ENCODE measurements around the gene TNF. TPM values are rescaled to one million over a fixed set of nuclear protein-coding genes. Genes with fewer than 3 reads are reported as not detected.

Gene TNF
- total RNA-seq, 5 donors from 2014 or later (not counting 1 experiment from before 2014, with no cell fraction given) = 13.8 to 28.0 (median 25.0) TPM

- Histone ChIP-seq H3K9me3 (no peaks in the 10 kb centered on the region), H3K4me1 (ENCODE audit: control insufficient read depth in 1 of 2, extremely low read depth in 1 of 2, insufficient read depth in 2 of 2, low read length in 2 of 2) (peaks cover 0 to 4% of the 10 kb centered on the region in 2 experiments), H3K27ac (ENCODE audit: low read length) (no peak overlapping the region), H3K36me3 (ENCODE audit: control insufficient read depth in 2 of 2, extremely low read depth in 1 of 2, insufficient read depth in 1 of 2, low read length in 1 of 2) (peaks cover 12 to 60% of the 10 kb centered on the region in 2 donors), H3K4me3 (ENCODE audit: control insufficient read depth in 1 of 2, extremely low read depth in 1 of 2, low read length in 1 of 2) (no peak overlapping the region), H3K27me3 (replicated peaks in 1 of 2; ENCODE audit: control insufficient read depth in 2 of 2, extremely low read depth in 1 of 2, insufficient read depth in 2 of 2, low read length in 1 of 2) (no peaks in the 10 kb centered on the region)
- 90% methylated on average over 5 of the region's 6 CpGs for WGBS (ENCODE audit: insufficient coverage)
- Mint-ChIP-seq H3K4me1 (peaks cover 10 to 19% (median 11%) of the 10 kb centered on the region in 3 donors), H3K36me3 (peaks cover 46% of the 10 kb centered on the region), H3K9me3 (no peaks in the 10 kb centered on the region), H3K27ac (no peak overlapping the region), H3K27me3 (no peaks in the 10 kb centered on the region), H3K4me3 (no peak overlapping the region)
- DNase-seq (no peak), ATAC-seq (replicated peaks in 1 of 4) (no peak)
- POLR2A ChIA-PET = no interaction called here
- CTCF ChIA-PET = no interaction called here
Measured at GRCh38 chr6:31530659-31531058, 44.7 kb upstream of the TNF start.

DNA sequence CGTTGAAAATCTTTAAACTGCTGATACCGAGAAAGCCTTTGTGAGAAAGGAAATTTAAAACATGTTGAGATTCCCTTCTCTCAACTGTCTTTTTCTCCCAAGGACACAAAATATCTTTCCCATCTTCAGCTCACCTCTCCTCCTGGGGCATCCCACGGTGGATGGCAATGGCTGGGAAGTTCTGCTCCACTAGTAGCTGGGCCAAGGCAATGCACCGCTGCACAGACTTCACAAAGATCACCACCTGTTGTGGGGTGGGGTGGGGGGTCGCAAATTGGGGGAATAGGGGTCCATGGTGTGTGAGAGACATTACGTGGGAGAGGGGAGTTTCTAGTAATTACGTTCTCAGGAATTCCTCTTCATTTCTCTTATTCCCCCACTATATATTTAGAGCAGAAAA lies 44.2 kb upstream of the TNF start:
- H3K4me1 Mint-ChIP-seq = peaks cover 13 to 21% (median 16%) of the 10 kb centered on the region in 3 donors
- Histone ChIP-seq H3K9me3 (no peaks in the 10 kb centered on the region), H3K4me1 (ENCODE audit: control insufficient read depth in 1 of 2, extremely low read depth in 1 of 2, insufficient read depth in 2 of 2, low read length in 2 of 2) (peaks cover 0 to 4% of the 10 kb centered on the region in 2 experiments), H3K4me3 (ENCODE audit: control insufficient read depth in 1 of 2, extremely low read depth in 1 of 2, low read length in 1 of 2) (no peak overlapping the region), H3K27ac (ENCODE audit: low read length) (no peak overlapping the region), H3K27me3 (replicated peaks in 1 of 2; ENCODE audit: control insufficient read depth in 2 of 2, extremely low read depth in 1 of 2, insufficient read depth in 2 of 2, low read length in 1 of 2) (no peaks in the 10 kb centered on the region), H3K36me3 (ENCODE audit: control insufficient read depth in 2 of 2, extremely low read depth in 1 of 2, insufficient read depth in 1 of 2, low read length in 1 of 2) (peaks cover 12 to 65% of the 10 kb centered on the region in 2 donors)
- ATAC-seq (replicated peaks in 1 of 4) (no peak), DNase-seq (no peak)
- H3K27me3 Mint-ChIP-seq = no peaks in the 10 kb centered on the region
- no peak overlapping the region for H3K27ac Mint-ChIP-seq
- CTCF ChIA-PET = interaction anchor here in 1 of 2 donors (0.8 kb wide), 1 partner anchor 67 kb away, joined by 3 read pairs; no protein-coding TSS in a partner anchor
- H3K9me3 Mint-ChIP-seq = no peaks in the 10 kb centered on the region
- POLR2A ChIA-PET = interaction anchor here in 1 of 2 donors (0.9 kb wide), 1 partner anchor 10 kb away, joined by 3 read pairs; the partner anchor contains the start of gene DDX39B
- no peak overlapping the region for H3K4me3 Mint-ChIP-seq
- peaks cover 51% of the 10 kb centered on the region for H3K36me3 Mint-ChIP-seq
- no CpG with 5 or more reads among the region's 7 CpGs for WGBS (ENCODE audit: insufficient coverage)

GRCh38 chr6:31531771-31532643 lies 43.4 kb upstream of the TNF start:
- 91% methylated on average over 4 of the region's 9 CpGs for WGBS (ENCODE audit: insufficient coverage)
- DNase-seq = no peak
- no peaks in the 10 kb centered on the region for H3K9me3 Mint-ChIP-seq
- peaks cover 14 to 26% (median 22%) of the 10 kb centered on the region in 3 donors for H3K4me1 Mint-ChIP-seq
- H3K4me3 Mint-ChIP-seq = no peak overlapping the region
- Histone ChIP-seq H3K27me3 (replicated peaks in 1 of 2; ENCODE audit: control insufficient read depth in 2 of 2, extremely low read depth in 1 of 2, insufficient read depth in 2 of 2, low read length in 1 of 2) (no peaks in the 10 kb centered on the region), H3K27ac (ENCODE audit: low read length) (no peak overlapping the region), H3K4me1 (ENCODE audit: control insufficient read depth in 1 of 2, extremely low read depth in 1 of 2, insufficient read depth in 2 of 2, low read length in 2 of 2) (peaks cover 0 to 7% of the 10 kb centered on the region in 2 experiments), H3K9me3 (no peaks in the 10 kb centered on the region), H3K4me3 (ENCODE audit: control insufficient read depth in 1 of 2, extremely low read depth in 1 of 2, low read length in 1 of 2) (no peak overlapping the region), H3K36me3 (ENCODE audit: control insufficient read depth in 2 of 2, extremely low read depth in 1 of 2, insufficient read depth in 1 of 2, low read length in 1 of 2) (peaks cover 14 to 73% of the 10 kb centered on the region in 2 donors)
- no peaks in the 10 kb centered on the region for H3K27me3 Mint-ChIP-seq
- ChIA-PET POLR2A (interaction anchor here in 1 of 2 donors (0.5 to 0.9 kb wide), 2 partner anchors 9 to 127 kb away, joined by 3 to 6 read pairs; partner anchors contain the start of gene DDX39B), CTCF (interaction anchor here in 1 of 2 donors (0.8 kb wide), 1 partner anchor 67 kb away, joined by 3 read pairs; no protein-coding TSS in a partner anchor)
- H3K27ac Mint-ChIP-seq = no peak overlapping the region
- ATAC-seq (replicated peaks in 1 of 4) = no peak
- peaks cover 57% of the 10 kb centered on the region for H3K36me3 Mint-ChIP-seq

GRCh38 chr6:31532644-31533454 lies 42.5 kb upstream of the TNF start:
- H3K4me1 ChIP-seq (ENCODE audit: control insufficient read depth in 1 of 2, extremely low read depth in 1 of 2, insufficient read depth in 2 of 2, low read length in 2 of 2) = peaks cover 0 to 7% of the 10 kb centered on the region in 2 experiments
- no peaks in the 10 kb centered on the region for H3K27me3 ChIP-seq (replicated peaks in 1 of 2; ENCODE audit: control insufficient read depth in 2 of 2, extremely low read depth in 1 of 2, insufficient read depth in 2 of 2, low read length in 1 of 2)
- 90% methylated on average over 1 of the region's 9 CpGs for WGBS (ENCODE audit: insufficient coverage)
- Mint-ChIP-seq H3K27me3 (no peaks in the 10 kb centered on the region), H3K4me1 (peaks cover 19 to 31% (median 26%) of the 10 kb centered on the region in 3 donors), H3K4me3 (no peak overlapping the region), H3K36me3 (peaks cover 61% of the 10 kb centered on the region), H3K27ac (peak overlapping the region; percentile 15 to 25), H3K9me3 (no peaks in the 10 kb centered on the region)
- ATAC-seq (replicated peaks in 1 of 4) (no peak), DNase-seq (no peak)
- no peak overlapping the region for H3K27ac ChIP-seq (ENCODE audit: low read length)
- no peak overlapping the region for H3K4me3 ChIP-seq (ENCODE audit: control insufficient read depth in 1 of 2, extremely low read depth in 1 of 2, low read length in 1 of 2)
- peaks cover 14 to 82% of the 10 kb centered on the region in 2 donors for H3K36me3 ChIP-seq (ENCODE audit: control insufficient read depth in 2 of 2, extremely low read depth in 1 of 2, insufficient read depth in 1 of 2, low read length in 1 of 2)
- CTCF ChIA-PET = no interaction called here
- H3K9me3 ChIP-seq = no peaks in the 10 kb centered on the region
- POLR2A ChIA-PET = interaction anchor here in 1 of 2 donors (0.5 kb wide), 1 partner anchor 126 kb away, joined by 6 read pairs; no protein-coding TSS in a partner anchor

GRCh38 chr6:31533455-31533841 lies 41.9 kb upstream of the TNF start:
- Histone ChIP-seq H3K4me1 (ENCODE audit: control insufficient read depth in 1 of 2, extremely low read depth in 1 of 2, insufficient read depth in 2 of 2, low read length in 2 of 2) (peaks cover 0 to 7% of the 10 kb centered on the region in 2 experiments), H3K9me3 (no peaks in the 10 kb centered on the region), H3K27ac (ENCODE audit: low read length) (no peak overlapping the region), H3K36me3 (ENCODE audit: control insufficient read depth in 2 of 2, extremely low read depth in 1 of 2, insufficient read depth in 1 of 2, low read length in 1 of 2) (peaks cover 14 to 88% of the 10 kb centered on the region in 2 donors), H3K27me3 (replicated peaks in 1 of 2; ENCODE audit: control insufficient read depth in 2 of 2, extremely low read depth in 1 of 2, insufficient read depth in 2 of 2, low read length in 1 of 2) (no peaks in the 10 kb centered on the region), H3K4me3 (ENCODE audit: control insufficient read depth in 1 of 2, extremely low read depth in 1 of 2, low read length in 1 of 2) (no peak overlapping the region)
- no peaks in the 10 kb centered on the region for H3K27me3 Mint-ChIP-seq
- ChIA-PET POLR2A (no interaction called here), CTCF (no interaction called here)
- ATAC-seq (replicated peaks in 1 of 4) (no peak), DNase-seq (no peak)
- WGBS (ENCODE audit: insufficient coverage) = no CpG with 5 or more reads among the region's 1 CpG
- H3K4me1 Mint-ChIP-seq = peaks cover 25 to 34% (median 29%) of the 10 kb centered on the region in 3 donors
- H3K9me3 Mint-ChIP-seq = no peaks in the 10 kb centered on the region
- peak overlapping the region; percentile 15 to 25 for H3K27ac Mint-ChIP-seq
- H3K36me3 Mint-ChIP-seq = peaks cover 65% of the 10 kb centered on the region
- no peak overlapping the region for H3K4me3 Mint-ChIP-seq

DNA sequence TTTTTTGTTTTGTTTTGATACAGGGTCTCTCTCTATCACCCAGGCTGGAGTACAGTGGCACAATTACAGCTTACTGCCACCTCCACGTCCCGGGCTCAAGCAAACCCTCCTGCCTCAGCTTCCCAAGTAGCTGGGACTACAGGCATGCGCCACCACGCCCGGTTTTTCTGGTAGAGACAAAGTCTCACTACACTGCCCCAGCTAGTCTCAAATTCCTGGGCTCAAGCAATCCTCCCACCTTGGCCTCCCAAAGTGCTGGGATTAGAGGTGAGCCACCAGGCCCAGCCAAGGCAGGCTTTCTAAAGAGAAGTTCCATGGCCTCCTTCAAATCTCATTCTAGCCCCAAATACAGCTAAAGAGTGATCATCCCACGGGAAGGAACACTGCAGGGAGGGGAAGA lies 41.4 kb upstream of the TNF start:
- no peak overlapping the region for H3K4me3 ChIP-seq (ENCODE audit: control insufficient read depth in 1 of 2, extremely low read depth in 1 of 2, low read length in 1 of 2)
- no peaks in the 10 kb centered on the region for H3K27me3 ChIP-seq (replicated peaks in 1 of 2; ENCODE audit: control insufficient read depth in 2 of 2, extremely low read depth in 1 of 2, insufficient read depth in 2 of 2, low read length in 1 of 2)
- H3K9me3 Mint-ChIP-seq = no peaks in the 10 kb centered on the region
- ATAC-seq (replicated peaks in 1 of 4) (no peak), DNase-seq (no peak)
- no peaks in the 10 kb centered on the region for H3K27me3 Mint-ChIP-seq
- peak overlapping the region in 1 of 3 donors; percentile 13 for H3K4me3 Mint-ChIP-seq
- H3K27ac ChIP-seq (ENCODE audit: low read length) = no peak overlapping the region
- CTCF ChIA-PET = no interaction called here
- 97% methylated on average over 3 of the region's 6 CpGs for WGBS (ENCODE audit: insufficient coverage)
- POLR2A ChIA-PET = no interaction called here
- H3K36me3 ChIP-seq (ENCODE audit: control insufficient read depth in 2 of 2, extremely low read depth in 1 of 2, insufficient read depth in 1 of 2, low read length in 1 of 2) = peaks cover 19 to 93% of the 10 kb centered on the region in 2 donors
- peaks cover 70% of the 10 kb centered on the region for H3K36me3 Mint-ChIP-seq
- peaks cover 31 to 40% (median 35%) of the 10 kb centered on the region in 3 donors for H3K4me1 Mint-ChIP-seq
- H3K27ac Mint-ChIP-seq = no peak overlapping the region
- H3K9me3 ChIP-seq = no peaks in the 10 kb centered on the region
- peaks cover 4 to 13% of the 10 kb centered on the region in 2 experiments for H3K4me1 ChIP-seq (ENCODE audit: control insufficient read depth in 1 of 2, extremely low read depth in 1 of 2, insufficient read depth in 2 of 2, low read length in 2 of 2)

Measured in T-cell (primary cell).